IPS DF 6.9 (cell line): Measurements from ENCODE around the gene CIP2A.

Experiments
- DNase-seq: peaks from one replicate; pipeline ENCODE4 v3.0.0-alpha.2; 2013; ENCODE audit warnings: low read depth, low spot score
- H3K27ac ChIP-seq: one replicate; pipeline ENCODE4 v1.5.1; 2013; ENCODE audit warnings: low read length, control low read depth
- H3K27me3 ChIP-seq: 2 replicates; pipeline ENCODE4 v1.6.1; 2013; ENCODE audit warnings: mild to moderate bottlenecking, low read length; ENCODE audit not compliant: control insufficient read depth, insufficient read depth
- H3K36me3 ChIP-seq: 2 replicates; pipeline ENCODE4 v1.6.1; 2013; ENCODE audit warnings: low read length; ENCODE audit not compliant: control insufficient read depth, insufficient read depth
- H3K4me1 ChIP-seq: 2 replicates; pipeline ENCODE4 v1.6.1; 2013; ENCODE audit warnings: low read length; ENCODE audit not compliant: control insufficient read depth, insufficient read depth
- H3K4me3 ChIP-seq: 2 replicates; pipeline ENCODE4 v1.5.1; 2013; ENCODE audit warnings: mild to moderate bottlenecking, low read length
- H3K9me3 ChIP-seq: 2 replicates; pipeline ENCODE4 v1.6.1; 2013; ENCODE audit warnings: low read length, inconsistent platforms; ENCODE audit not compliant: control insufficient read depth, insufficient read depth
- WGBS: extraction: QIAGEN DNeasy Blood & Tissue Kit; methylation state at CpG from one replicate; pipeline ENCODE4 v1.1.7; 2013; ENCODE audit warnings: mixed read lengths, missing lambda C conversion rate; ENCODE audit not compliant: insufficient read length, insufficient coverage; 5-methylcytosine and 5-hydroxymethylcytosine counted together

CIP2A gene

GRCh38 chr3:108546247-108546646, 43.0 kb downstream of the CIP2A start:
- no peaks in the 10 kb centered on the region for H3K4me1 ChIP-seq
- no peak overlapping the region for H3K27ac ChIP-seq
- no peaks in the 10 kb centered on the region for H3K9me3 ChIP-seq
- DNase-seq, result no peak
- H3K27me3 ChIP-seq, result no peaks in the 10 kb centered on the region
- H3K4me3 ChIP-seq, result no peak overlapping the region
- no CpG with 5 or more reads among the region's 1 CpG for WGBS
- H3K36me3 ChIP-seq, result peaks cover 7% of the 10 kb centered on the region; the same call in 1 of the 2 replicates

- DNase-seq, result no peak
- Histone ChIP-seq H3K4me3 (no peak overlapping the region), H3K27me3 (no peaks in the 10 kb centered on the region), H3K9me3 (no peaks in the 10 kb centered on the region), H3K4me1 (no peaks in the 10 kb centered on the region), H3K36me3 (no peaks in the 10 kb centered on the region), H3K27ac (no peak overlapping the region)
- WGBS, result no CpG with 5 or more reads among the region's 4 CpGs
Observed at GRCh38 chr3:108538083-108538482, 51.2 kb downstream of the CIP2A start.

DNA sequence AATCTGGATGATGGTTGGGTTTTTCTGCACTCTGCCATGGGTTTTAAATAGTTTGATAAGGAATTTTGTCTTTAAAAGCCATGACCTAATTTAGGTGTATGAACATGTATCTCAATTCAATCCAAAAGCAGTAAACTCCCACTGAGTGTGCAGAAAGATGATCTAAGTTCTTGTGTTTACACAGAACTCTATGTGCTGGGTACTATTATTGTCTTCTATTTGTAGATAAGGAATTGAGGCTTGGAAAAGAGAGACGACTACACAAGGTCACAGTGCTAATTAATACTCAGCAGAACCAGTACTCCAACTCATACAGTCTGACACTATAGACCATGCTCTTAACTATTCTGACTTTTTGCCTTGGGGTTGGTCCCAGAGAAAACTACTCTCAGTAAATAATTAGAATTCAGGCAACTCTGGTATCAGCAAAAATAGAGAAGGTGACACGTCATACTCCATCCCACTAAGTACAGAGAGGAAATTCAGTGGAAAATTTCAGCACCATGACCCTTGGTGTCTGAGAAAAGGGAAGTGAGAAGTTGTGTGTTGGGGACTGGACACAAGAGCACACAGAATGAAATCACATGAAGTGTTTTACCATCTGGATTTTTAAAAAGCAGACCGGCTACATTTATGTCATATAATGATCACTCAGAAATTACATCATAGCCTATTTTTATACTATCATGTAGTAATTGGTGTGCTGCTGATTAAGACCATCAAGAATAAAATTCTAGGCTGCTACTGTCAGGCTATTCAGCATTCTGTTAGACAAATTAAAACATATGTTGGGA, 60.6 kb downstream of the CIP2A start:
- no peaks in the 10 kb centered on the region for H3K36me3 ChIP-seq

GRCh38 chr3:108527817-108528216, 61.4 kb downstream of the CIP2A start:
- Histone ChIP-seq H3K9me3 (no peaks in the 10 kb centered on the region), H3K27me3 (no peaks in the 10 kb centered on the region), H3K36me3 (no peaks in the 10 kb centered on the region), H3K4me3 (no peak overlapping the region), H3K27ac (no peak overlapping the region), H3K4me1 (no peaks in the 10 kb centered on the region)
- no peak for DNase-seq
- WGBS, result no CpG with 5 or more reads among the region's 2 CpGs

More for the DNA sequence above, 60.6 kb downstream of the CIP2A start:
- H3K4me1 ChIP-seq, result no peaks in the 10 kb centered on the region
- no peak overlapping the region for H3K4me3 ChIP-seq
- no peak overlapping the region for H3K27ac ChIP-seq
- DNase-seq, result no peak
- no peaks in the 10 kb centered on the region for H3K9me3 ChIP-seq
- no CpG with 5 or more reads among the region's 3 CpGs for WGBS
- H3K27me3 ChIP-seq, result no peaks in the 10 kb centered on the region

DNA sequence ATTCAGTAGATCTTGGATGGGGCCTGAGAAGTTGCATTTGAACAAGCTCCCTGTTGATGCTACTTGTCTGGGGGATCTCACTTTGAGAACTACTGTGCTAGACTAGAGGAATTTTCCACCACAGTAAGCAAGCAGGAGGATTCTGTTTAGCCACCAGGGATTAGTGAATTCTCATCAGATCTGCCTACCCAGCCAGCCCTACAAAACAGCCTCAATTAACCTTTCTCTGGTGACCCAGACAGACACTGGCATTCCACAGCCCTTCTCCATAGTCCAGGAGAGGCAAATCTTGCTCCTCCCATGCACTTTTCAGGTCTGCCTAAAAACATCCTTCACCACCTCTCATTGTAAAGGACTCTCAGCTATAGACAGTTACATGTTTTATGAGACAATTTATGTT, 62.1 kb downstream of the CIP2A start:
- no peak for DNase-seq
- Histone ChIP-seq H3K9me3 (no peaks in the 10 kb centered on the region), H3K4me1 (no peaks in the 10 kb centered on the region), H3K4me3 (no peak overlapping the region), H3K36me3 (no peaks in the 10 kb centered on the region), H3K27me3 (no peaks in the 10 kb centered on the region), H3K27ac (no peak overlapping the region)

- Histone ChIP-seq H3K36me3 (no peaks in the 10 kb centered on the region), H3K27ac (no peak overlapping the region), H3K27me3 (no peaks in the 10 kb centered on the region), H3K9me3 (no peaks in the 10 kb centered on the region), H3K4me1 (no peaks in the 10 kb centered on the region), H3K4me3 (no peak overlapping the region)
- no peak for DNase-seq
- no CpG with 5 or more reads among the region's 2 CpGs for WGBS
Observed at GRCh38 chr3:108525971-108526370, 63.3 kb downstream of the CIP2A start.

GRCh38 chr3:108525256-108525655, 64.0 kb downstream of the CIP2A start:
- Histone ChIP-seq H3K27me3 (no peaks in the 10 kb centered on the region), H3K27ac (no peak overlapping the region), H3K36me3 (no peaks in the 10 kb centered on the region), H3K4me3 (no peak overlapping the region), H3K4me1 (no peaks in the 10 kb centered on the region), H3K9me3 (no peaks in the 10 kb centered on the region)
- DNase-seq, result no peak
- no CpG with 5 or more reads among the region's 2 CpGs for WGBS

DNA sequence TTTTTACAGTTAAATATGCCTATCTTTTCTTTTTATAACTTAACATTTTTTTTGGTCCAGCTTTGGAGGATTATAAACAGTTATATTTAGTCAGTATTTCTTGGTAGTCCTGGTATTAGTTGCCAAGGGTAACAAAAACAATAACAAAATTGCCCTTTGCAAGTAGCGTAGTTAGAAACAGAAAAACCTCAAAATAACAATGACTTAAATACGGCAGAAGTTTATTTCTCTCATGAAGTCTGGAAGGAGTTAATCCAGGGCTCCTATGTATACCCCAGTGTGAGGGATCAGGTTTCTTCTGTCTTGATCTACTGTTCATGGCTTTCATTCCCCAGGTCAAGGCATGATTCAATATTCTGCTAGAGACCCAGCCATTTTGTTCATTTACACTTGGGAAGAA, 64.7 kb downstream of the CIP2A start:
- no peak for DNase-seq
- no CpG with 5 or more reads among the region's 2 CpGs for WGBS
- Histone ChIP-seq H3K9me3 (no peaks in the 10 kb centered on the region), H3K27me3 (no peaks in the 10 kb centered on the region), H3K36me3 (no peaks in the 10 kb centered on the region), H3K27ac (no peak overlapping the region), H3K4me3 (no peak overlapping the region), H3K4me1 (no peaks in the 10 kb centered on the region)

GRCh38 chr3:108518895-108519294, 70.3 kb downstream of the CIP2A start:
- no CpG with 5 or more reads among the region's 1 CpG for WGBS
- Histone ChIP-seq H3K27me3 (no peaks in the 10 kb centered on the region), H3K4me3 (no peak overlapping the region), H3K27ac (no peak overlapping the region), H3K9me3 (no peaks in the 10 kb centered on the region), H3K4me1 (no peaks in the 10 kb centered on the region), H3K36me3 (no peaks in the 10 kb centered on the region)
- no peak for DNase-seq

- Histone ChIP-seq H3K4me1 (no peaks in the 10 kb centered on the region), H3K27ac (no peak overlapping the region), H3K27me3 (no peaks in the 10 kb centered on the region), H3K36me3 (no peaks in the 10 kb centered on the region), H3K4me3 (no peak overlapping the region), H3K9me3 (no peaks in the 10 kb centered on the region)
- no CpG with 5 or more reads among the region's 2 CpGs for whole genome bisulfite sequencing
- no peak for DNase-seq
Observed at GRCh38 chr3:108516881-108517280, 72.4 kb downstream of the CIP2A start.

DNA sequence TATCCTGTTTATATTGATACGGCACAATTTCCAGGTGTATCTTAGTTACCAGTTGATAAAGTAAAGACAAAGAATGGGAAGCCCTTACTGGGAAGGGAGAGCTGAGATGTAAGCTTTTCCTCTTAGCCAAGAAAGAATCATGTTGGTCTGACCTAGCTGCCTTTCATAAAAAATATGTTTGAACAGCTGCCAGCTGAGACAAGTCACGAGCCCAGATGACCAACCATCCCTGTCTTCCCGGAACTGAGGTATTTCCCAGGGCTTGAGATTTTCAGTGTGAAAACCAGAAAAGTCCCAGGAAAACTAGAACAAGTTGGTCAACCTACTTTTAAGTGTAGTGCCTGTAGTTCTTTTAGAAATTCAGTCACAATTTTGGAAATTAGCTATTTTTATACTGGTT, 75.3 kb downstream of the CIP2A start:
- no CpG with 5 or more reads among the region's 3 CpGs for WGBS
- H3K9me3 ChIP-seq, result no peaks in the 10 kb centered on the region
- H3K27ac ChIP-seq, result no peak overlapping the region
- H3K36me3 ChIP-seq, result no peaks in the 10 kb centered on the region
- no peaks in the 10 kb centered on the region for H3K27me3 ChIP-seq
- no peak overlapping the region for H3K4me3 ChIP-seq
- no peaks in the 10 kb centered on the region for H3K4me1 ChIP-seq
- DNase-seq, result no peak
